H9 (cell line): ENCODE results near the gene TMC4. TPM values are rescaled to one million over a fixed set of nuclear protein-coding genes. Genes with fewer than 3 reads are reported as not detected.

ENCODE experiments used
- DNase-seq: peaks from one replicate; pipeline ENCODE4 v3.0.0-alpha.2; 2017
- H2AFZ ChIP-seq: one replicate; pipeline ENCODE4 v1.6.1; 2013; ENCODE audit warnings: mild to moderate bottlenecking, low read length, control low read depth, moderate library complexity
- H2AK5ac ChIP-seq: 2 replicates; pipeline ENCODE4 v1.6.1; 2013; ENCODE audit warnings: low read length, control low read depth, mixed read lengths; ENCODE audit not compliant: insufficient read length
- H2BK120ac ChIP-seq: one replicate; pipeline ENCODE4 v1.6.1; 2013; ENCODE audit warnings: low read depth, mild to moderate bottlenecking, low read length, control low read depth, inconsistent platforms; ENCODE audit not compliant: poor library complexity, severe bottlenecking
- H2BK12ac ChIP-seq: 2 replicates; pipeline ENCODE4 v1.6.1; 2013; ENCODE audit warnings: low read length, control low read depth, mixed read lengths, low read depth; ENCODE audit not compliant: insufficient read length
- H2BK15ac ChIP-seq: 2 replicates; pipeline ENCODE4 v1.6.1; 2013; ENCODE audit warnings: low read depth, low read length, control low read depth
- H2BK20ac ChIP-seq: one replicate; pipeline ENCODE4 v1.6.1; 2013; ENCODE audit warnings: low read depth, mild to moderate bottlenecking, low read length, control low read depth, inconsistent platforms; ENCODE audit not compliant: poor library complexity, severe bottlenecking
- H2BK5ac ChIP-seq: 2 replicates; pipeline ENCODE4 v1.6.1; 2013; ENCODE audit warnings: low read length, control low read depth, mixed read lengths; ENCODE audit not compliant: insufficient read length
- H3K14ac ChIP-seq: 2 replicates; pipeline ENCODE4 v1.6.1; 2013; ENCODE audit warnings: low read length, control low read depth; ENCODE audit not compliant: insufficient read depth
- H3K18ac ChIP-seq: 2 replicates; pipeline ENCODE4 v1.6.1; 2013; ENCODE audit warnings: low read depth, mild to moderate bottlenecking, mixed read lengths, low read length, control low read depth; ENCODE audit not compliant: insufficient read length
- H3K23ac ChIP-seq: 2 replicates; pipeline ENCODE4 v1.6.1; 2013; ENCODE audit warnings: low read length, control low read depth, mixed read lengths, low read depth; ENCODE audit not compliant: insufficient read length
- H3K23me2 ChIP-seq: 2 replicates; pipeline ENCODE4 v1.6.1; 2013; ENCODE audit warnings: low read depth, mild to moderate bottlenecking, mixed read lengths, low read length, control low read depth; ENCODE audit not compliant: insufficient read length, poor library complexity, severe bottlenecking
- H3K27ac ChIP-seq: 2 replicates; pipeline ENCODE4 v1.5.1; 2013; ENCODE audit warnings: low read length, control low read depth, mixed read lengths, low read depth; ENCODE audit not compliant: insufficient read length
- H3K27me3 ChIP-seq: 2 replicates; pipeline ENCODE4 v1.6.1; 2013; ENCODE audit warnings: low read length, control low read depth, inconsistent platforms; ENCODE audit not compliant: insufficient read depth
- H3K4ac ChIP-seq: 2 replicates; pipeline ENCODE4 v1.6.1; 2013; ENCODE audit warnings: low read depth, mild to moderate bottlenecking, control low read depth, inconsistent platforms, low read length, moderate library complexity
- H3K4me1 ChIP-seq: 2 replicates; pipeline ENCODE4 v1.6.1; 2013; ENCODE audit warnings: low read length, control low read depth, inconsistent platforms; ENCODE audit not compliant: insufficient read depth
- H3K4me2 ChIP-seq: 2 replicates; pipeline ENCODE4 v1.6.1; 2013; ENCODE audit warnings: low read length, control low read depth, mixed read lengths; ENCODE audit not compliant: insufficient read length, insufficient read depth
- H3K56ac ChIP-seq: 2 replicates; pipeline ENCODE4 v1.6.1; 2013; ENCODE audit warnings: low read depth, mild to moderate bottlenecking, mixed read lengths, low read length, control low read depth; ENCODE audit not compliant: insufficient read length
- H3K79me1 ChIP-seq: 2 replicates; pipeline ENCODE4 v1.6.1; 2013; ENCODE audit warnings: low read depth, mild to moderate bottlenecking, moderate library complexity, low read length, control low read depth, inconsistent platforms; ENCODE audit not compliant: insufficient read depth, poor library complexity, severe bottlenecking
- H3K79me2 ChIP-seq: 2 replicates; pipeline ENCODE4 v1.6.1; 2013; ENCODE audit warnings: low read length, control low read depth, inconsistent platforms; ENCODE audit not compliant: insufficient read depth
- H3K9ac ChIP-seq: 2 replicates; pipeline ENCODE4 v1.6.1; 2013; ENCODE audit warnings: low read length, control low read depth, mixed read lengths; ENCODE audit not compliant: insufficient read length; ENCODE audit errors: extremely low read depth
- H3K9me3 ChIP-seq: one replicate; pipeline ENCODE4 v1.6.1; 2013; ENCODE audit warnings: low read depth, low read length, inconsistent platforms; ENCODE audit not compliant: control insufficient read depth
- H3T11ph ChIP-seq: one replicate; pipeline ENCODE4 v1.6.1; 2013; ENCODE audit warnings: mild to moderate bottlenecking, low read length, control low read depth, inconsistent platforms
- H4K20me1 ChIP-seq: one replicate; pipeline ENCODE4 v1.6.1; 2013; ENCODE audit not compliant: control insufficient read depth, insufficient read length, insufficient read depth
- H4K5ac ChIP-seq: 2 replicates; pipeline ENCODE4 v1.6.1; 2013; ENCODE audit warnings: low read depth, mild to moderate bottlenecking, mixed read lengths, low read length, control low read depth; ENCODE audit not compliant: insufficient read length
- H4K8ac ChIP-seq: replicated peaks from 2 replicates; pipeline ENCODE4 v1.6.1; 2013; ENCODE audit warnings: low read length, control low read depth, mixed read lengths, low read depth; ENCODE audit not compliant: insufficient read length
- H4K91ac ChIP-seq: 2 replicates; pipeline ENCODE4 v1.6.1; 2013; ENCODE audit warnings: low read depth, mild to moderate bottlenecking, moderate library complexity, mixed read lengths, low read length, control low read depth; ENCODE audit not compliant: insufficient read length
- H3K27ac Mint-ChIP-seq, 3 experiments: 2 replicates in 2 of 3; 3 replicates in 1 of 3; pipeline ENCODE4 v1.8.0; 2020 to 2021; ENCODE audit warnings: mixed read lengths in 3 of 3, mild to moderate bottlenecking in 1 of 3, moderate library complexity in 1 of 3
- H3K27me3 Mint-ChIP-seq: 2 replicates; pipeline ENCODE4 v1.8.0; 2021; ENCODE audit warnings: low read depth, mild to moderate bottlenecking, moderate library complexity, mixed read lengths
- H3K36me3 Mint-ChIP-seq, 3 experiments: 2 replicates in 2 of 3; 3 replicates in 1 of 3; pipeline ENCODE4 v1.8.0; 2020 to 2021; ENCODE audit warnings: low read depth in 3 of 3, mixed read lengths in 3 of 3; ENCODE audit not compliant: insufficient read depth in 1 of 3
- H3K4me1 Mint-ChIP-seq, 2 experiments: 2 replicates each; pipeline ENCODE4 v1.8.0; 2020; ENCODE audit warnings: mixed read lengths in 2 of 2
- H3K4me3 Mint-ChIP-seq, 2 experiments: 2 replicates in 1 of 2; 3 replicates in 1 of 2; pipeline ENCODE4 v1.8.0; 2020 to 2021; ENCODE audit warnings: mild to moderate bottlenecking in 2 of 2, mixed read lengths in 2 of 2, moderate library complexity in 1 of 2
- H3K9me3 Mint-ChIP-seq, 2 experiments: 2 replicates in 1 of 2; 3 replicates in 1 of 2; pipeline ENCODE4 v1.8.0; 2020; ENCODE audit warnings: mild to moderate bottlenecking in 2 of 2, mixed read lengths in 2 of 2, moderate library complexity in 1 of 2
- CTCF ChIP-seq: fragments of 200-600 bp; sonication (generic); conservative IDR thresholded peaks from 3 replicates; pipeline ENCODE4 v1.8.0; 2021; ENCODE audit warnings: antibody characterized with exemption, mild to moderate bottlenecking
- WGBS: extraction: QIAGEN DNeasy Blood & Tissue Kit; methylation state at CpG from one replicate; pipeline ENCODE4 v1.1.7; 2013; ENCODE audit warnings: missing lambda C conversion rate, low lambda C conversion rate, mixed read lengths; ENCODE audit not compliant: insufficient read length; ENCODE audit errors: extremely low coverage; 5-methylcytosine and 5-hydroxymethylcytosine counted together
- total RNA-seq: library from RNA; stranded (reverse); gene quantifications from 2 replicates; pipeline ENCODE4 v1.2.1, GENCODE V29; 2021

Gene TMC4
- total RNA-seq, 1 experiment from 2014 or later, result 12.2 TPM

GRCh38 chr19:54208784-54209057, 35.8 kb upstream of the TMC4 start:
- Mint-ChIP-seq H3K27me3 (peaks cover 3% of the 10 kb centered on the region), H3K9me3 (no peaks in the 10 kb centered on the region)

More at GRCh38 chr19:54208784-54209057, 35.8 kb upstream of the TMC4 start:
- peak overlapping the region in 1 of 2 experiments; percentile 54; a peak in 1 of 5 replicates for H3K4me3 Mint-ChIP-seq
- peaks cover 59 to 70% (median 61%) of the 10 kb centered on the region in 3 experiments for H3K36me3 Mint-ChIP-seq
- H3K4me1 ChIP-seq, result no peaks in the 10 kb centered on the region
- no peak overlapping the region for H2BK15ac ChIP-seq
- H3K27ac Mint-ChIP-seq, result peak overlapping the region; percentile 85 to 95 (median 94); a peak in 6 of 7 replicates
- H3K9ac ChIP-seq, result no peak overlapping the region
- WGBS, result no CpG with 5 or more reads among the region's 8 CpGs
- no peak overlapping the region for H3K4me2 ChIP-seq
- no peak overlapping the region for H2BK120ac ChIP-seq
- H2AK5ac ChIP-seq, result no peak overlapping the region
- H4K8ac ChIP-seq, result no peak overlapping the region
- no peak overlapping the region for H2BK20ac ChIP-seq
- no peaks in the 10 kb centered on the region for H3K23me2 ChIP-seq
- no peak overlapping the region for H3T11ph ChIP-seq
- no peak for DNase-seq
- no peak overlapping the region for H4K91ac ChIP-seq
- no peak overlapping the region for H3K23ac ChIP-seq
- peaks cover 2% of the 10 kb centered on the region for H3K79me1 ChIP-seq
- no peak overlapping the region for H2AFZ ChIP-seq
- peaks cover 10% of the 10 kb centered on the region; the same call in 1 of the 2 replicates for H3K79me2 ChIP-seq
- no peak overlapping the region for H3K56ac ChIP-seq
- H2BK5ac ChIP-seq, result no peak overlapping the region
- H3K27ac ChIP-seq, result no peak overlapping the region
- no peaks in the 10 kb centered on the region for H3K9me3 ChIP-seq
- H3K4me1 Mint-ChIP-seq, result peaks cover 28 to 45% of the 10 kb centered on the region in 2 experiments
- H3K4ac ChIP-seq, result no peak overlapping the region
- no peak overlapping the region for H3K14ac ChIP-seq
- H3K18ac ChIP-seq, result no peak overlapping the region
- peaks cover 3% of the 10 kb centered on the region for H4K20me1 ChIP-seq
- no peak for TF ChIP-seq CTCF
- no peak overlapping the region for H2BK12ac ChIP-seq
- no peaks in the 10 kb centered on the region for H3K27me3 ChIP-seq
- no peak overlapping the region for H4K5ac ChIP-seq
